Measurements from ENCODE around the gene KIAA1549.
"Not testable (repeated sequence)": the region's sequence is repeated elsewhere in the genome, so short reads cannot be mapped to it uniquely, and the experiment has no call there.

Gene KIAA1549

DNA sequence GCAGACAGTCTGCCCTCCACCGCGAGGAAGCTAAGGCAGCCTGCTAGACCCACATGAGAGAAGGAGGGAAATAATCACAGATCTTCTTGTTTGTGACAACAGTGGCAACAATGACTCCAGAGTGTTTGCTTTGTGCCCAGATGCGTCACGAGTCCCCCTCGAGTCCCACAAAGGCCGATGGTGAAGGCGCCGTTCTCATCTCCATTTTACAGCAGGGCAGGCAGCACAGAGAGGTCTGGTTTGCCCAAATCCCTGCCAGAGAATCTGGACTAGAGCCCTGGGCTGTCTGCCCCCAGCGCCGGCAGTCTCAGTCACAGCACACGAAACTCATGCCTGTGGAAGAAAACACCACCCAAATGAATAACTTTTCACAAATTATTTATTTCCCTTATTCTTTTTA, 38.1 kb downstream of the KIAA1549 start:
- Histone ChIP-seq H3K9me3 (ENCODE audit: control insufficient read depth, low read length) (no peaks in the 10 kb centered on the region), H4K91ac (ENCODE audit: low read length) (no peak overlapping the region), H2BK5ac (ENCODE audit: low read depth, low read length, poor library complexity, severe bottlenecking) (no peak overlapping the region), H3K4me3 (ENCODE audit: insufficient read depth in 1 of 2, low read depth in 1 of 2, low read length in 2 of 2) (no peak overlapping the region), H3K18ac (ENCODE audit: low read depth in 1 of 2, low read length in 2 of 2) (no peak overlapping the region), H4K8ac (ENCODE audit: low read length) (no peak overlapping the region), H2AFZ (ENCODE audit: low read depth, low read length) (no peak overlapping the region), H3K9ac (ENCODE audit: low read length) (no peak overlapping the region), H3K27me3 (ENCODE audit: control insufficient read depth in 1 of 2, insufficient read depth in 1 of 2, low read length in 2 of 2) (no peaks in the 10 kb centered on the region), H3K4me1 (ENCODE audit: control insufficient read depth, insufficient read depth, low read depth, low read length) (peaks cover 3% of the 10 kb centered on the region), H3K23ac (ENCODE audit: low read length in 2 of 2) (no peak overlapping the region), H2BK15ac (ENCODE audit: low read depth, poor library complexity, severe bottlenecking) (no peak overlapping the region), H2BK120ac (ENCODE audit: low read depth, low read length) (no peak overlapping the region), H2AK5ac (ENCODE audit: low read length, severe bottlenecking) (no peak overlapping the region), H3K4me2 (ENCODE audit: low read length, poor library complexity, severe bottlenecking) (no peak overlapping the region), H3K4ac (ENCODE audit: low read depth in 1 of 2, low read length in 2 of 2) (no peak overlapping the region), H3K36me3 (ENCODE audit: control insufficient read depth in 1 of 2, insufficient read depth in 2 of 2, low read depth in 1 of 2, low read length in 2 of 2) (no peaks in the 10 kb centered on the region), H2BK12ac (ENCODE audit: low read length in 2 of 2) (no peak overlapping the region), H3K79me1 (replicated peaks; ENCODE audit: low read length, poor library complexity, severe bottlenecking) (peaks cover 20% of the 10 kb centered on the region), H3K14ac (ENCODE audit: low read length in 2 of 2) (no peak overlapping the region), H3K27ac (ENCODE audit: low read length, poor library complexity, severe bottlenecking) (no peak overlapping the region)
- no peak for DNase-seq
- WGBS, result 84% methylated on average over 10 of the region's 11 CpGs

DNA sequence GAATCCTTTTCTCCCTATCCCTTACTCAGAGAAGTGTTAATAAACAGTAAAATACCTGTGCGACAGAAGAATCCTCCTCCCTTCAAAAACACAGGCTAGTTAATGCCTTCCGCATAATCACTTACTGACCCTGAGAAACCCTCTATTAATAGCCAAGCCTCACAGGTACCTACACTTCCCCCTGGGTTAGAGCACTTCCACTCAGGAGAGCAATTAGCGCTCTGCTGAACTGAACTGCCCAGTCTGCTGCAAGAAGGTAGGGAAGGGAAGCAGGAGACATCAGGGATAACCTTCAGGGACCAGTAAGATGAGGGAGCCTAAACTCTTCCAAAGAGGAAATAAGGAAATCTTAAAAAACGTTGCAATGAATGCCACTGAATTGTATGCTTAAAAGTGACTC, 39.6 kb downstream of the KIAA1549 start:
- Histone ChIP-seq H3K14ac (ENCODE audit: low read length in 2 of 2) (no peak overlapping the region), H2BK120ac (ENCODE audit: low read depth, low read length) (no peak overlapping the region), H2BK5ac (ENCODE audit: low read depth, low read length, poor library complexity, severe bottlenecking) (no peak overlapping the region), H3K27ac (ENCODE audit: low read length, poor library complexity, severe bottlenecking) (no peak overlapping the region), H3K9ac (ENCODE audit: low read length) (no peak overlapping the region), H3K27me3 (ENCODE audit: control insufficient read depth in 1 of 2, insufficient read depth in 1 of 2, low read length in 2 of 2) (no peaks in the 10 kb centered on the region), H3K4ac (ENCODE audit: low read depth in 1 of 2, low read length in 2 of 2) (no peak overlapping the region), H3K4me3 (ENCODE audit: insufficient read depth in 1 of 2, low read depth in 1 of 2, low read length in 2 of 2) (no peak overlapping the region), H2AFZ (ENCODE audit: low read depth, low read length) (no peak overlapping the region), H2AK5ac (ENCODE audit: low read length, severe bottlenecking) (no peak overlapping the region), H3K18ac (ENCODE audit: low read depth in 1 of 2, low read length in 2 of 2) (no peak overlapping the region), H3K9me3 (ENCODE audit: control insufficient read depth, low read length) (no peaks in the 10 kb centered on the region), H3K36me3 (ENCODE audit: control insufficient read depth in 1 of 2, insufficient read depth in 2 of 2, low read depth in 1 of 2, low read length in 2 of 2) (no peaks in the 10 kb centered on the region), H2BK12ac (ENCODE audit: low read length in 2 of 2) (no peak overlapping the region), H4K91ac (ENCODE audit: low read length) (no peak overlapping the region), H3K23ac (ENCODE audit: low read length in 2 of 2) (no peak overlapping the region), H3K4me2 (ENCODE audit: low read length, poor library complexity, severe bottlenecking) (no peak overlapping the region), H4K8ac (ENCODE audit: low read length) (no peak overlapping the region), H3K79me1 (replicated peaks; ENCODE audit: low read length, poor library complexity, severe bottlenecking) (peaks cover 19% of the 10 kb centered on the region), H3K4me1 (ENCODE audit: control insufficient read depth, insufficient read depth, low read depth, low read length) (peaks cover 3% of the 10 kb centered on the region), H2BK15ac (ENCODE audit: low read depth, poor library complexity, severe bottlenecking) (no peak overlapping the region)
- WGBS, result 91% methylated on average over 3 of the region's 4 CpGs
- DNase-seq, result no peak

DNA sequence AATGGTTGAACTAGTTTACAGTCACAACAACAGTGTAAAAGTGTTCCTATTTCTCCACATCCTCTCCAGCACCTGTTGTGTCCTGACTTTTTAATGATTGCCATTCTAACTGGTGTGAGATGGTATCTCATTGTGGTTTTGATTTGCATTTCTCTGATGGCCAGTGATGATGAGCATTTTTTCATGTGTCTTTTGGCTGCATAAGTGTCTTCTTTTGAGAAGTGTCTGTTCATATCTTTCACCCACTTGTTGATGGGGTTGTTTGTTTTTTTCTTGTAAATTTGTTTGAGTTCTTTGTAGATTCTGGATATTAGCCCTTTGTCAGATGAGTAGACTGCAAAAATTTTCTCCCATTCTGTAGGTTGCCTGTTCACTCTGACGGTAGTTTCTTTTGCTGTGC, 40.6 kb downstream of the KIAA1549 start:
- H3K9me3 ChIP-seq (ENCODE audit: control insufficient read depth, low read length); H2BK120ac ChIP-seq (ENCODE audit: low read depth, low read length); H3K27me3 ChIP-seq (ENCODE audit: control insufficient read depth in 1 of 2, insufficient read depth in 1 of 2, low read length in 2 of 2); H3K4me3 ChIP-seq (ENCODE audit: insufficient read depth in 1 of 2, low read depth in 1 of 2, low read length in 2 of 2); H3K9ac ChIP-seq (ENCODE audit: low read length); H3K27ac ChIP-seq (ENCODE audit: low read length, poor library complexity, severe bottlenecking); H3K23ac ChIP-seq (ENCODE audit: low read length in 2 of 2); H3K4me1 ChIP-seq (ENCODE audit: control insufficient read depth, insufficient read depth, low read depth, low read length); H4K8ac ChIP-seq (ENCODE audit: low read length); H2BK12ac ChIP-seq (ENCODE audit: low read length in 2 of 2); H3K4me2 ChIP-seq (ENCODE audit: low read length, poor library complexity, severe bottlenecking); H3K14ac ChIP-seq (ENCODE audit: low read length in 2 of 2); H3K4ac ChIP-seq (ENCODE audit: low read depth in 1 of 2, low read length in 2 of 2); H3K36me3 ChIP-seq (ENCODE audit: control insufficient read depth in 1 of 2, insufficient read depth in 2 of 2, low read depth in 1 of 2, low read length in 2 of 2); H3K18ac ChIP-seq (ENCODE audit: low read depth in 1 of 2, low read length in 2 of 2); H4K91ac ChIP-seq (ENCODE audit: low read length); DNase-seq; H2AK5ac ChIP-seq (ENCODE audit: low read length, severe bottlenecking); H2BK5ac ChIP-seq (ENCODE audit: low read depth, low read length, poor library complexity, severe bottlenecking); H2AFZ ChIP-seq (ENCODE audit: low read depth, low read length); H2BK15ac ChIP-seq (ENCODE audit: low read depth, poor library complexity, severe bottlenecking): not testable (repeated sequence)
- H3K79me1 ChIP-seq (replicated peaks; ENCODE audit: low read length, poor library complexity, severe bottlenecking), result peaks cover 22% of the 10 kb centered on the region
- no CpG with 5 or more reads among the region's 1 CpG for WGBS

DNA sequence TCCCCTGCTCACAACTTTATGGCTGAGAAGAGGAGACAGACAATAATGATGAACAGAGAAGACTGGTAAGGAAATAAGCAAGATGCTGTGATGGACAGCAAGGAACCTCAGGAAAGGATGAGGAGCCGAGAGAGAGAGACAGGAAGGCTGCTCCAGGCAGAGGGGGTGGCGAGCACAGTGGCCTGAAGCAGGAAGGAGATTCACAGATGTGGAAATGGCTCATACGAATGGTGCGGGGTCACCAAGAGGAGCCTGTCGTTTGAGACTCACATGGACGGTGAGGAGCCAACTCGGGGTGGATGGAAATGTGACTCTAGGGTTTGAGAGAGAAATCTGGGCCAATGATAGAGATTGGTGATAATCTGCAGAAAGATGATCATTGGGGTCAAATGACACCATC, 43.7 kb downstream of the KIAA1549 start:
- Histone ChIP-seq H2BK120ac (ENCODE audit: low read depth, low read length) (no peak overlapping the region), H3K27ac (ENCODE audit: low read length, poor library complexity, severe bottlenecking) (no peak overlapping the region), H3K4me3 (ENCODE audit: insufficient read depth in 1 of 2, low read depth in 1 of 2, low read length in 2 of 2) (no peak overlapping the region), H3K4me2 (ENCODE audit: low read length, poor library complexity, severe bottlenecking) (no peak overlapping the region), H3K36me3 (ENCODE audit: control insufficient read depth in 1 of 2, insufficient read depth in 2 of 2, low read depth in 1 of 2, low read length in 2 of 2) (no peaks in the 10 kb centered on the region), H3K9me3 (ENCODE audit: control insufficient read depth, low read length) (no peaks in the 10 kb centered on the region), H2AFZ (ENCODE audit: low read depth, low read length) (no peak overlapping the region), H3K4me1 (ENCODE audit: control insufficient read depth, insufficient read depth, low read depth, low read length) (peaks cover 5% of the 10 kb centered on the region), H2BK15ac (ENCODE audit: low read depth, poor library complexity, severe bottlenecking) (no peak overlapping the region), H2AK5ac (ENCODE audit: low read length, severe bottlenecking) (no peak overlapping the region), H2BK5ac (ENCODE audit: low read depth, low read length, poor library complexity, severe bottlenecking) (no peak overlapping the region), H3K4ac (ENCODE audit: low read depth in 1 of 2, low read length in 2 of 2) (no peak overlapping the region), H4K8ac (ENCODE audit: low read length) (no peak overlapping the region), H4K91ac (ENCODE audit: low read length) (no peak overlapping the region), H3K23ac (ENCODE audit: low read length in 2 of 2) (no peak overlapping the region), H3K9ac (ENCODE audit: low read length) (no peak overlapping the region), H3K18ac (ENCODE audit: low read depth in 1 of 2, low read length in 2 of 2) (no peak overlapping the region), H2BK12ac (ENCODE audit: low read length in 2 of 2) (no peak overlapping the region), H3K27me3 (ENCODE audit: control insufficient read depth in 1 of 2, insufficient read depth in 1 of 2, low read length in 2 of 2) (no peaks in the 10 kb centered on the region), H3K79me1 (replicated peaks; ENCODE audit: low read length, poor library complexity, severe bottlenecking) (peaks cover 17% of the 10 kb centered on the region), H3K14ac (ENCODE audit: low read length in 2 of 2) (no peak overlapping the region)
- DNase-seq, result no peak
- WGBS, result 89% methylated on average over 7 of the region's 7 CpGs

Measured in mesenchymal stem cell (in vitro differentiated cells and primary cell).